Small intestine (tissue), 7 donors: ENCODE data around the gene DAPK3. TPM values are rescaled to one million over a fixed set of nuclear protein-coding genes. Genes with fewer than 3 reads are reported as not detected.
"Not testable (repeated sequence)": the region's sequence is repeated elsewhere in the genome, so short reads cannot be mapped to it uniquely, and the experiment has no call there.

Source experiments
- DNase-seq, 2 donors: peaks; one replicate each; pipeline versions ENCODE4 v3.0.0 to v3.0.0-alpha.2; 2013
- FAIRE-seq: peaks from 2 replicates; lab custom pipeline; 2012; peaks lifted over from hg19 to GRCh38; lab: Jason Lieb, UNC
- H3K27ac ChIP-seq, 3 donors: one replicate each; pipeline ENCODE4 v1.5.1; 2013; ENCODE audit warnings: low read length in 2 of 3, mild to moderate bottlenecking in 2 of 3, control low read depth in 1 of 3, inconsistent platforms in 1 of 3, low read depth in 1 of 3, moderate library complexity in 1 of 3
- H3K27me3 ChIP-seq, 3 donors: one replicate each; pipeline ENCODE4 v1.6.1; 2013; ENCODE audit warnings: low read length in 3 of 3, inconsistent platforms in 1 of 3; ENCODE audit not compliant: control insufficient read depth in 3 of 3, insufficient read depth in 3 of 3
- H3K36me3 ChIP-seq, 3 donors: one replicate each; pipeline ENCODE4 v1.6.1; 2013; ENCODE audit warnings: low read length in 3 of 3, inconsistent platforms in 1 of 3, low read depth in 1 of 3, mild to moderate bottlenecking in 1 of 3, moderate library complexity in 1 of 3; ENCODE audit not compliant: control insufficient read depth in 3 of 3, insufficient read depth in 2 of 3
- H3K4me1 ChIP-seq, 3 donors: one replicate each; pipeline ENCODE4 v1.6.1; 2013; ENCODE audit warnings: low read length in 2 of 3, inconsistent platforms in 1 of 3, low read depth in 1 of 3, mild to moderate bottlenecking in 1 of 3, moderate library complexity in 1 of 3; ENCODE audit not compliant: control insufficient read depth in 3 of 3, insufficient read depth in 2 of 3
- H3K4me3 ChIP-seq, 3 donors: one replicate each; pipeline ENCODE4 v1.5.1; 2013; ENCODE audit warnings: low read length in 3 of 3, control low read depth in 1 of 3, inconsistent platforms in 1 of 3, low read depth in 1 of 3, mild to moderate bottlenecking in 1 of 3, moderate library complexity in 1 of 3
- H3K9me3 ChIP-seq, 2 donors: one replicate each; pipeline ENCODE4 v1.6.1; 2013; ENCODE audit warnings: low read depth in 1 of 2, low read length in 1 of 2; ENCODE audit not compliant: control insufficient read depth in 2 of 2, insufficient read depth in 1 of 2
- WGBS, 3 donors: extraction: QIAGEN DNeasy Blood & Tissue Kit; methylation state at CpG; one replicate each; pipeline ENCODE4 v1.1.7; 2013; 5-methylcytosine and 5-hydroxymethylcytosine counted together
- polyA plus RNA-seq, 4 donors: library from polyadenylated mRNA; stranded (reverse) in 3 of 4; unstranded in 1 of 4; fragments of 200-250 nt in 3 of 4; fragments of 120-200 nt in 1 of 4; gene quantifications; one replicate each; pipeline versions ENCODE4 v1.2.1 to v1.2.3, GENCODE V29; 2013
- donor health status: healthy with polysubstance abuse.
- donor health status: control.
- donor health status: control.
- donor health status: Bipolar disorder and iron deficiency.
- donor health status: healthy.

The DAPK3 gene
- polyA plus RNA-seq, 4 donors, result 41.7 to 72.4 (median 60.5) TPM

DNA sequence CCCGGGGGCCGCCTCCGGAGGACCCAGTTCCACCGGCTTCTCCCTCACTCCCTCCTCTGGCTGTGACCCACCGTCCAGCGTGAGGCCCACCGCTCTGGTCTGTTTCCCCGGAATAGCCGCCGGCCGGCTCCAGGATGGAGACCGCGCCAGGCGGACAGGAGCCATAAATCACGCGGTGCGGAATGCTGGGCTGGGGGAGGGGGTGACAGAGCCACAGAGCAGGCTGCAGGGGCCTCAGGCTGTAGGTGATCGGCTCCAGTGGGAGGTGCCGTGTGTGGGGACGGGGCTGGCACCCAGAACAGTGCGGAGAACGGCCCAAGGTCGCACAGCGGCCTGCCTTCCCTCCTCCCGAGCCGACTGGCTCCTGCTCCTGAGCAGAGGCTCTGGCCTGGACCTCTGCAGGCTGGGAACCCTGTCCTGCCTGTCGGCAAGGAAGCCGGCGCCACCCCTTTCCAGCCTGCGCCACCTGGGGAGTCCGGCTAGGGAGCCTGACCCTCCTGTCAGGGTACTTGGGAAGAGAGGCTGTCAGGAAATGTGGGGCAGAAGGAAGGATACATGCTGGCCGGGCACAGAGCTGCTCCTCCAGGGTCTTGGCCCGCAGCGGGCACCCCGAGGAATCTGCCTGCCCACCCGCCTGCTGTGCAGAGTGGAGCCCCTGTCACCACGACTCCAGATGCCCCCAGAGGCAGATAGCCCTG is 45.0 kb upstream of the DAPK3 start:
- Histone ChIP-seq H3K27me3 (no peaks in the 10 kb centered on the region), H3K4me3 (no peak overlapping the region), H3K27ac (peak overlapping the region in 1 of 3 donors; percentile 5), H3K9me3 (no peaks in the 10 kb centered on the region), H3K36me3 (peaks cover 3 to 94% (median 4%) of the 10 kb centered on the region in 3 donors), H3K4me1 (peaks cover 0 to 31% (median 2%) of the 10 kb centered on the region in 3 donors)
- DNase-seq, result peak in 1 of 2 donors; percentile 60
- no peak for FAIRE-seq
- WGBS, 3 donors, result 64 to 87% (median 80%) methylated on average over 28 to 37 of the region's 37 CpGs

DNA sequence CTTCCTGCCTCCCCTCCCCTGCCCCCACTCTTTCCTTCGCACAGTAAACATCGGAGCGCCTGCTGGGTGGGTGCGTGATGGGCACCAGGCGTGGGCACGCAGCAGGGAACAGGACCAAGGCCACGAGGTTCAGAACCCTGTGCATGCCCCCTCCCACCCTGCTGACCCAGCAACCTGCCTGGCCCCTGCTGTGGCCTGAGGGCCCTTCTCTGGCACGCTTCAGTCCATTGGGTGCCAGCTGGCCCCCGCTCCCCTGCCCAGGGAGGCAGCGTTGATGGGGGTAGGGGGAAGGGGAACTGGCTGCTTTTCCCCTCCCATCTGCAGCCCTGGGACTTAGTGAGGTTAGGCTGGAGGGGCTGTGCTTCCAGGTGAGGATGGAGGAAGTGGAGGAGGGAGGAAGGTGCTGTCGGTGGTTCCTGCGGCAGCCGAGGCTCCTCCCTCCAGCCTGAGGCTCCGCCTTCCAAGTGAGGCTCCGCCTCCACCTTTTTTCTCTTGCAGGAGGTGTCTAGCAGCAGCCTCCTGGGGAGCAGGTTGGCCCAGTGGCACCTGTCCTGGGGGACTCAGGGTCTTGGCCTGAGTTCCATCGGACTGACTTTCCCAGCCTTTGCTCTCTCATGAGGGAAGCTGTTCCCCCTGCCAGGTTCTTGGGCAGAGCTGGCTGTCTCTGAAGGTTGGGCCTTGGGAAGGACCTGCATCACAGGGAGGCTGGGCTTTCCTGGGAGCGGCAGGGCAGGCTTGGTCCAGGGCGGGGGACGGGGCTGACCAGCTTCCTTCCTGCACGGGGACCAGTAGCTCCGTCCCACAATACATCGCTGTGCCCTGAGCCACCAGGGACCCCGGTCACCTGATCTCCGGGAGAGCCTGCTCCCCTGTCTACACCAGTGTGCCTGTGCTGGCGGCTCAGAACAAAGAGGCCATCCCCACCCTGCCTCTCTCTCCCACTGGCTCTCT is 43.9 kb upstream of the DAPK3 start:
- Histone ChIP-seq H3K4me3 (no peak overlapping the region), H3K4me1 (peaks cover 0 to 38% (median 2%) of the 10 kb centered on the region in 3 donors), H3K27ac (peak overlapping the region in 1 of 3 donors; percentile 5), H3K27me3 (no peaks in the 10 kb centered on the region), H3K9me3 (no peaks in the 10 kb centered on the region), H3K36me3 (peaks cover 3 to 95% (median 4%) of the 10 kb centered on the region in 3 donors)
- 69 to 85% (median 84%) methylated on average over 19 to 25 of the region's 25 CpGs for WGBS, 3 donors
- FAIRE-seq (no peak), DNase-seq (no peak)

DNA sequence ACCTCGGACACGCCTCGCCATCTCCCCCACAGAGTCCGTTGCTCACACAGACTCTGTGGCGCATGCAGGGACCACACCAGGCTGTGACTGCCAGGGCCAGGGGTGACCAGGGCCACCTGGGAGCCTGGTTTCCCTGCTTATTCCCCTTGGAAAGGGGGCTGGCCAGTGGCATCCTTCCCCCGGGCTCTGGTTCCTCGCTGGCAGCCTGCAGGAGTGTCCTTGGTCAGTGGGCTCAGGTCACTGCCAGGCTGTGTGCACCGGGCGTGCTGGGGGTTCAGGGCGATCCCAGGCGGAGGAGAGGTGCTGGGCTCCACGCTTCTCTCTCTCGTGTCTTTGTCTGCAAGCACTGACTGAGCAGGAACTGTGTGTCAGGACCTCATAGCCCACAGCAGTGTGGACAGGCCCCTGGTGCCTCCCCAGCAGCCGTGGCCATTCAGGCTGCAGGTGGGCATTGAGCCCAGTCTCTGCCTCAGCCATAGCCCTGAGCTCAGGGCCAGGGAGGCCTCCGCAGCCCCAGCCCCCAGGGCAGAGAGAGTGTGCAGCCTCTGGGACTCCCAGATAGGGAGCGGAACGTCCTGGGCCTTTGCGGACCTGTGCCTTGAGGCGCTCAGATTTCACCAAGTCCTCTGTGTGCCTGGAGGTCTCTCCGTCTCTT is 43.1 kb upstream of the DAPK3 start:
- Histone ChIP-seq H3K27me3 (no peaks in the 10 kb centered on the region), H3K36me3 (peaks cover 3 to 96% (median 4%) of the 10 kb centered on the region in 3 donors), H3K9me3 (no peaks in the 10 kb centered on the region), H3K4me3 (no peak overlapping the region), H3K27ac (no peak overlapping the region), H3K4me1 (peaks cover 0 to 46% (median 4%) of the 10 kb centered on the region in 3 donors)
- FAIRE-seq (no peak), DNase-seq (no peak)
- 92 to 96% (median 92%) methylated on average over 20 of the region's 20 CpGs for WGBS, 3 donors

DNA sequence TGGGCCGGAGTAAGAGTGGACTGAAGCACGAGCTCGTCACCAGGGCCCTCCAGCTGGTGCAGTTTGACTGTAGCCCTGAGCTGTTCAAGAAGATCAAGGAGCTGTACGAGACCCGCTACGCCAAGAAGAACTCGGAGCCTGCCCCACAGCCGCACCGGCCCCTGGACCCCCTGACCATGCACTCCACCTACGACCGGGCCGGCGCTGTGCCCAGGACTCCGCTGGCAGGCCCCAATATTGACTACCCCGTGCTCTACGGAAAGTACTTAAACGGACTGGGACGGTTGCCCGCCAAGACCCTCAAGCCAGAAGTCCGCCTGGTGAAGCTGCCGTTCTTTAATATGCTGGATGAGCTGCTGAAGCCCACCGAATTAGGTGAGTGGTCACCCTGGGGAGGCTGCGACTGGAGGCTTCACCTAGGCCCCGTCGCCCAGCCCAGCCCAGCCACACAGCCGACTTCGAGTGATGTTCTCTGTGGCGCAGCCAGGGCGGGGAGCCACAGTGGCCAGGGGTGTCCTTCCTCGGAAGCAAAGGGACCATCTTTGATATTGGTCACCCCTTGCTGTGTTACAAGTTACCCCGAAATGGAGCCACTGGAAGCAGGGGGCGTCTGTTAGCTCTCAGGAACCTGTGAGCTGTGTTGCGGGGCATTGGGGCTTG is 42.2 kb upstream of the DAPK3 start:
- Histone ChIP-seq H3K36me3 (peaks cover 3 to 88% (median 4%) of the 10 kb centered on the region in 3 donors), H3K4me3 (no peak overlapping the region), H3K27me3 (no peaks in the 10 kb centered on the region), H3K4me1 (peaks cover 5 to 54% (median 11%) of the 10 kb centered on the region in 3 donors), H3K27ac (no peak overlapping the region), H3K9me3 (no peaks in the 10 kb centered on the region)
- DNase-seq (no peak), FAIRE-seq (no peak)
- WGBS, 3 donors, result 95 to 97% (median 97%) methylated on average over 33 of the region's 33 CpGs

DNA sequence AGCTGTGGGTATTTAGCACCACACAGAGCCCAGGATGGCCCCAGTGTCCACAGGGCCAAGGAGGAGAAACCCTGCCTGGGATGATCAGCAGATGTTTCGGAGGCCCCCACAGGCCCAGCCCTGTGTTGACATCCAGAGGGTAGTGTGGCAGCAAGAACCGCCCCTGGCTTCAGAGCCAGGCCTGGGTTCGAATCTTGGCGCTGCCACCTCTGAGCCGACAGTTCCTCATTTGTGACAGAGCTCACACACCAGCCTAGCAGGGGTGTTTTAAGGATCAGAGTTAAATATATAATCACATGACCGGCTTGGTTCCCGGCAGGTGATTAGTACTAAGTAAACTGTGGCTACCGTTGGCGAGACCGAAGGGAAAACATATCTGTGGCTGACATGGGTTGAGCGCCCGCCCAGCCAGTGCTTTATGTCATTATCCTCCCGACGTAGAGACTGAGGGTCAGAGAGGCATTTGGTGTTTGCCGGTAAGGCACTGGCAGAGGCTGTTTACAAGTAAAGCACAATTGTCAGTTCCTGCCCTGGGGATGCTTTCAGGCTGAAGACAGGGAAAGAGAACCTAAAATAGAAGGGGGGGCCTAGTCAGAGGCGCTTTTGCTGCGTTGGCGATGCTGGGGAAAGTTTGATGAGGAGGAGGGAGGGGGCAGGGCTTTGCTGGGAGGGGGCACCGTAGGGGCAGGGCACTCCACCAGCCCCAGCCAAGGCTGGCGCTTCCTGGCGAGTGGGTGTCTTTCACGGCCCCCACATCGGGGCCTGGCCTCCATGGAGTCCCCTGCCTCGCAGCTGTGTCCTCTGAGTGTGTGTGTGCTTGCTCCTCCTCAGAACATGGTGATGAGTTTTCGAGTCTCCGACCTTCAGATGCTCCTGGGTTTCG is 41.4 kb upstream of the DAPK3 start:
- Histone ChIP-seq H3K4me3 (no peak overlapping the region), H3K27ac (peak overlapping the region in 1 of 3 donors; percentile 38), H3K36me3 (peaks cover 3 to 80% (median 4%) of the 10 kb centered on the region in 3 donors), H3K9me3 (no peaks in the 10 kb centered on the region), H3K4me1 (peaks cover 5 to 54% (median 11%) of the 10 kb centered on the region in 3 donors), H3K27me3 (no peaks in the 10 kb centered on the region)
- DNase-seq (peak; percentile 35 to 50), FAIRE-seq (no peak)
- WGBS, 3 donors, result 48 to 70% (median 61%) methylated on average over 27 of the region's 27 CpGs

DNA sequence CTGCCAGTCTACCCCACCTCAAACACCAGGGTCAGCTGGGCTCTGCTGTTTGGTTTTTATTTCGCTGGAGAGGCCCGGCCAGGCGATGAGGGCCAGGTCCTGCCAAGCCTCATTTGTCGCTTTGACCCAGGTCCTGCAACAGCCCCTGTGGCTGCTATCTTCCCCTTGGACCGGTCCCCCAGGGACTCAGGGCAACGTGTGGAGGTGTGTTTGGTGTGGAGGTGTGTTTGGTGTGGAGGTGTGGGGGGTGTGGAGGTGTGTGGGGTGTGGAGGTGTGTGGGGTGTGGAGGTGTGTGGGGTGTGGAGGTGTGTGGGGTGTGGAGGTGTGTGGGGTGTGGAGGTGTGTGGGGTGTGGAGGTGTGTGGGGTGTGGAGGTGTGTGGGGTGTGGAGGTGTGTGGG is 40.5 kb upstream of the DAPK3 start:
- H3K4me3 ChIP-seq, result not testable (repeated sequence)
- H3K4me1 ChIP-seq, result peaks cover 5 to 58% (median 11%) of the 10 kb centered on the region in 3 donors

DNA sequence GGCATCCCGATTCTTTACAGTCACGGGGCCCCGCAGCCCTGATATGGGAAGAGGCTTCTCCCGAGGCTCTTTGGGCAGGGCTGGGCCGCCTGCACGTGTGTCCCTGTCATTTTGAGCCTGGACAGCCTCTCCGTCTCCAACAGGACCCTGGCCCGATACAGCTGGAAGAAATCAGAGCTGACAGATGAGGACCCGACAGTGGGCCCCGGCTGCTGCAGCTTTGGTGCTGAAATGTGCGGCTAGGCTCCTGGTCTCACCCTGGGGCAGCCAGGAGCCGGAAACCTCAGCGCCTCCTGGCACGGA is 39.9 kb upstream of the DAPK3 start:
- FAIRE-seq (no peak), DNase-seq (no peak)
- Histone ChIP-seq H3K36me3 (peaks cover 3 to 65% (median 4%) of the 10 kb centered on the region in 3 donors), H3K27ac (no peak overlapping the region), H3K4me1 (peaks cover 5 to 54% (median 11%) of the 10 kb centered on the region in 3 donors), H3K4me3 (no peak overlapping the region), H3K27me3 (no peaks in the 10 kb centered on the region), H3K9me3 (no peaks in the 10 kb centered on the region)
- 72 to 88% (median 81%) methylated on average over 12 to 14 of the region's 14 CpGs for WGBS, 3 donors

More for the DNA sequence above, 40.5 kb upstream of the DAPK3 start:
- FAIRE-seq, DNase-seq, H3K9me3 ChIP-seq, H3K27ac ChIP-seq, H3K27me3 ChIP-seq: not testable (repeated sequence)
- H3K36me3 ChIP-seq, result peaks cover 3 to 71% (median 4%) of the 10 kb centered on the region in 3 donors
- WGBS, 3 donors, result 59 to 79% (median 65%) methylated on average over 6 of the region's 6 CpGs
